ENCODE data around the gene AMACR.

DNA sequence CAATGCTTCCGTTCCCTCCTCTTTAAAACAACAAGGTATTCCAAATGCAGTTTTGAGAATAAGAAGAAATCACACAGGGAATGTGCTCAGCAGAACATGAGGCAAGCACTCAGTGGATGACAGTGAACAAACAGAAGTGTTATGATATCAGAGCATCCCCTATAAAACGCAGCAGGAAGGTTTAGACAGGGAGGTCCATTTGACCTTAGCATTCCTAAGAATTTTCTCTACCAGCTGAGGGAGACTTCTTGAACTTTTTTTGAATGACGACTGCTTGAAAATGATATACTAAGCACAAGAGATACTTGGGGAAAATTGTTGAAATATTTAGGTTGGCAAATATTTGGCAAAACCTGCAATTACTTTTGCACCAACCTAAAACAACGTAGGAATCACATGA, 3.9 kb downstream of the AMACR start:
- TF ChIP-seq, protein P1, sequence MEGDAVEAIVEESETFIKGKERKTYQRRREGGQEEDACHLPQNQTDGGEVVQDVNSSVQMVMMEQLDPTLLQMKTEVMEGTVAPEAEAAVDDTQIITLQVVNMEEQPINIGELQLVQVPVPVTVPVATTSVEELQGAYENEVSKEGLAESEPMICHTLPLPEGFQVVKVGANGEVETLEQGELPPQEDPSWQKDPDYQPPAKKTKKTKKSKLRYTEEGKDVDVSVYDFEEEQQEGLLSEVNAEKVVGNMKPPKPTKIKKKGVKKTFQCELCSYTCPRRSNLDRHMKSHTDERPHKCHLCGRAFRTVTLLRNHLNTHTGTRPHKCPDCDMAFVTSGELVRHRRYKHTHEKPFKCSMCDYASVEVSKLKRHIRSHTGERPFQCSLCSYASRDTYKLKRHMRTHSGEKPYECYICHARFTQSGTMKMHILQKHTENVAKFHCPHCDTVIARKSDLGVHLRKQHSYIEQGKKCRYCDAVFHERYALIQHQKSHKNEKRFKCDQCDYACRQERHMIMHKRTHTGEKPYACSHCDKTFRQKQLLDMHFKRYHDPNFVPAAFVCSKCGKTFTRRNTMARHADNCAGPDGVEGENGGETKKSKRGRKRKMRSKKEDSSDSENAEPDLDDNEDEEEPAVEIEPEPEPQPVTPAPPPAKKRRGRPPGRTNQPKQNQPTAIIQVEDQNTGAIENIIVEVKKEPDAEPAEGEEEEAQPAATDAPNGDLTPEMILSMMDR (IDR thresholded peaks at IDR 0.05; ENCODE audit: low read depth, low read length), result no peak
- TF ChIP-seq POLR2A (IDR thresholded peaks at IDR 0.05; ENCODE audit: extremely low read depth, insufficient read length), result no peak
- TF ChIP-seq, protein P2, sequence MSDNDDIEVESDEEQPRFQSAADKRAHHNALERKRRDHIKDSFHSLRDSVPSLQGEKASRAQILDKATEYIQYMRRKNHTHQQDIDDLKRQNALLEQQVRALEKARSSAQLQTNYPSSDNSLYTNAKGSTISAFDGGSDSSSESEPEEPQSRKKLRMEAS (IDR thresholded peaks at IDR 0.05; ENCODE audit: low read depth, low read length), result no peak

All from NB4 (cell line).